HL-60/S4 (cell line): ENCODE data around the gene ERC1.
"Not testable (repeated sequence)": the region's sequence is repeated elsewhere in the genome, so short reads cannot be mapped to it uniquely, and the experiment has no call there.

Source experiments
- in situ Hi-C: fragments of 300-500 bp; cut with MboI; formaldehyde crosslinking; loops from 2 replicates; pipeline ENCODE4 v1.14.3; 2022; ENCODE audit warnings: low sequenced_read_pairs

Gene ERC1

GRCh38 chr12:1343422-1343821 is 352.4 kb downstream of the ERC1 start:
- in situ Hi-C loops, result no loop called here

GRCh38 chr12:1344245-1344644 is 353.2 kb downstream of the ERC1 start:
- in situ Hi-C loops, result no loop called here

GRCh38 chr12:1346126-1346525 is 355.1 kb downstream of the ERC1 start:
- in situ Hi-C loops, result no loop called here

- in situ Hi-C loops, result no loop called here
These were observed 356.3 kb downstream of the ERC1 start for GRCh38 chr12:1347294-1347693.

- in situ Hi-C loops, result no loop called here
These were observed 357.6 kb downstream of the ERC1 start for GRCh38 chr12:1348606-1349005.

- in situ Hi-C loops, result no loop called here
These were observed 359.3 kb downstream of the ERC1 start for GRCh38 chr12:1350055-1350933.

- in situ Hi-C loops, result no loop called here
These were observed 359.9 kb downstream of the ERC1 start for GRCh38 chr12:1350934-1351240.

- in situ Hi-C loops, result no loop called here
These were observed 360.9 kb downstream of the ERC1 start for GRCh38 chr12:1351926-1352325.

GRCh38 chr12:1353451-1353850 is 362.4 kb downstream of the ERC1 start:
- in situ Hi-C loops, result no loop called here

GRCh38 chr12:1355396-1355795 is 364.4 kb downstream of the ERC1 start:
- in situ Hi-C loops, result no loop called here

GRCh38 chr12:1355871-1356270 is 364.8 kb downstream of the ERC1 start:
- in situ Hi-C loops, result not testable (repeated sequence)

- in situ Hi-C loops, result no loop called here
These were observed 365.3 kb downstream of the ERC1 start for GRCh38 chr12:1356285-1356684.

- in situ Hi-C loops, result no loop called here
These were observed 366.1 kb downstream of the ERC1 start for GRCh38 chr12:1357171-1357570.

GRCh38 chr12:1357711-1358110 is 366.7 kb downstream of the ERC1 start:
- in situ Hi-C loops, result no loop called here

GRCh38 chr12:1360441-1361210 is 369.6 kb downstream of the ERC1 start:
- in situ Hi-C loops, result no loop called here

- in situ Hi-C loops, result no loop called here
These were observed 371.2 kb downstream of the ERC1 start for GRCh38 chr12:1362143-1362662.

- in situ Hi-C loops, result no loop called here
These were observed 374.7 kb downstream of the ERC1 start for GRCh38 chr12:1365703-1366102.

GRCh38 chr12:1367331-1368291 is 376.6 kb downstream of the ERC1 start:
- in situ Hi-C loops, result no loop called here

GRCh38 chr12:1369460-1369859 is 378.4 kb downstream of the ERC1 start:
- in situ Hi-C loops, result no loop called here

GRCh38 chr12:1369938-1370500 is 379.0 kb downstream of the ERC1 start:
- in situ Hi-C loops, result no loop called here
